ENCODE results near the gene MRNIP. TPM values are rescaled to one million over a fixed set of nuclear protein-coding genes. Genes with fewer than 3 reads are reported as not detected.

MRNIP gene
- total and polyA plus RNA-seq, 4 donors, result 22.9 to 103 (median 35.4) TPM

DNA sequence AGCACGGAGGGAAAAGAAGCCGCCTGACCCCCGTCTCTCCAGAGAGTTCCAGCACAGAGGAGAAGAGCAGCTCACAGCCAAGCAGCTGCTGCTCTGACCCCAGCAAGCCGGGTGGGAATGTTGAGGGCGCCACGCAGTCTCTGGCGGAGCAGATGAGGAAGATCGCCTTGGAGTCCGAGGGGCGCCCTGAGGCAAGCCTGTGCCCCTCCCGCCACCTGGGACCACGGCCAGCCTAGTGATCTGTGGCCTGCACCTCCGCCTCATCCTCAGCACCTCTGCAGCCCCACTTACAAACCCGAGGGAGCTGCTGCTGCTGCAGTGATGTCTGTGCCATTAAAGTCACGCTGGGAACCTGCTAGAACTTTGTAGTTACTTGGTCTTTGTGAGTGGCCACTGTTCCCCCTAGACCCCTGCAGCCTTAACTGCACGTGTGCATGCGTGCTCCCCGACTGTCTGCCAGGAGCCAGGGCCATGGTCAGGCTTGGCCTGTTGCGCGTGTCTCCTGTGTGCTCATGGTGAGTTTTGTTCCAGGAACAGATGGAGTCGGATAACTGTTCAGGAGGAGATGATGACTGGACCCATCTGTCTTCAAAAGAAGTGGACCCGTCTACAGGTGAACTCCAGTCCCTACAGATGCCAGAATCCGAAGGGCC, 25.4 kb downstream of the MRNIP start:
- Histone ChIP-seq H3K4me1 (ENCODE audit: control insufficient read depth in 1 of 2, insufficient read depth in 2 of 2, low read length in 2 of 2) (no peaks in the 10 kb centered on the region), H3K36me3 (ENCODE audit: control insufficient read depth in 1 of 2, insufficient read depth in 2 of 2, low read length in 1 of 2) (peaks cover 4 to 25% of the 10 kb centered on the region in 2 donors), H3K27ac (ENCODE audit: low read depth in 1 of 2, low read length in 2 of 2) (no peak overlapping the region), H3K9me3 (ENCODE audit: control insufficient read depth, low read length) (no peaks in the 10 kb centered on the region), H3K4me3 (ENCODE audit: low read length in 2 of 2) (no peak overlapping the region), H3K27me3 (ENCODE audit: control insufficient read depth in 1 of 2, insufficient read depth in 2 of 2, low read length in 1 of 2) (no peaks in the 10 kb centered on the region)
- intact Hi-C loops (cut with DNase I), result no loop called here
- no peak for ATAC-seq (ENCODE audit: low FRiP score)
- WGBS, 2 donors, result 88% methylated on average over 23 of the region's 23 CpGs
- no peak for DNase-seq

- intact Hi-C loops (cut with DNase I), result no loop called here
- Histone ChIP-seq H3K36me3 (ENCODE audit: control insufficient read depth in 1 of 2, insufficient read depth in 2 of 2, low read length in 1 of 2) (peaks cover 4 to 24% of the 10 kb centered on the region in 2 donors), H3K9me3 (ENCODE audit: control insufficient read depth, low read length) (no peaks in the 10 kb centered on the region), H3K27me3 (ENCODE audit: control insufficient read depth in 1 of 2, insufficient read depth in 2 of 2, low read length in 1 of 2) (no peaks in the 10 kb centered on the region), H3K27ac (ENCODE audit: low read depth in 1 of 2, low read length in 2 of 2) (no peak overlapping the region), H3K4me3 (ENCODE audit: low read length in 2 of 2) (no peak overlapping the region), H3K4me1 (ENCODE audit: control insufficient read depth in 1 of 2, insufficient read depth in 2 of 2, low read length in 2 of 2) (no peaks in the 10 kb centered on the region)
- DNase-seq, result no peak
- WGBS, 2 donors, result 90 to 92% methylated on average over 20 of the region's 20 CpGs
- ATAC-seq (ENCODE audit: low FRiP score), result peak; percentile 13
Observed at GRCh38 chr5:179832039-179832745, 26.4 kb downstream of the MRNIP start.

DNA sequence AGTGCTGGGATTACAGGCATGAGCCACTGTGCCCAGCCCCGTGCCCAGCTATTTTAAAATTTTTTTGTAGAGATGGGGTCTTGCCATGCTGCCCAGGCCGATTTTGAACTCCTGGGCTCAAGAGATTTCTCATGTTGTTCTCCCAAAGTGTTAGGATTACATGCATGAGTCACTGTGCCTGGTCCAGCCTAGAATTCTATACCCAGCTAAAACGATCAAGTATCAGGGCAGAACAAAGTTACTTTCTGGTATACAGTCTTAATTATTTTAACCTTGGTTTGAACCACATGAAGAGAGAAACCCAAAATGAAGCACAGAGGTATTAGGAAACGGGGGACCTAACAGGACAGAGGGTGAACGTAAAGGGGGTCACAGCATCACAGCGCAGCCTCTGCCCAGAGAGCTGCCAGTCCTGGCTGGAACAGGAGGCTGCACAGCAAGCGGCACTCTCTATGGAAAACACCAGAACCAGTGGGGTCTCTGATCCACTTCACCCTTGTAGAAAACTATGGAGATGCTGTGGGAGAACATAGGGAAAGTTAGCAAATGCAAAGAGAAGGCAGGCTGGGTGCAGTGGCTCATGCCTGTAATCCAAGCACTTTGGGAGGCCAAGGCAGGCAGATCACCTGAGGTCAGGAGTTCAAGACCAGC, 27.7 kb downstream of the MRNIP start:
- no peak for ATAC-seq (ENCODE audit: low FRiP score)
- Histone ChIP-seq H3K9me3 (ENCODE audit: control insufficient read depth, low read length) (no peaks in the 10 kb centered on the region), H3K27ac (ENCODE audit: low read depth in 1 of 2, low read length in 2 of 2) (no peak overlapping the region), H3K27me3 (ENCODE audit: control insufficient read depth in 1 of 2, insufficient read depth in 2 of 2, low read length in 1 of 2) (no peaks in the 10 kb centered on the region), H3K4me3 (ENCODE audit: low read length in 2 of 2) (no peak overlapping the region), H3K36me3 (ENCODE audit: control insufficient read depth in 1 of 2, insufficient read depth in 2 of 2, low read length in 1 of 2) (peaks cover 7 to 18% of the 10 kb centered on the region in 2 donors), H3K4me1 (ENCODE audit: control insufficient read depth in 1 of 2, insufficient read depth in 2 of 2, low read length in 2 of 2) (no peaks in the 10 kb centered on the region)
- no peak for DNase-seq
- intact Hi-C loops (cut with DNase I), result no loop called here
- WGBS, 2 donors, result 95% methylated on average over 7 of the region's 7 CpGs

GRCh38 chr5:179829732-179830435, 28.7 kb downstream of the MRNIP start:
- Histone ChIP-seq H3K36me3 (ENCODE audit: control insufficient read depth in 1 of 2, insufficient read depth in 2 of 2, low read length in 1 of 2) (peaks cover 7 to 21% of the 10 kb centered on the region in 2 donors), H3K27me3 (ENCODE audit: control insufficient read depth in 1 of 2, insufficient read depth in 2 of 2, low read length in 1 of 2) (no peaks in the 10 kb centered on the region), H3K9me3 (ENCODE audit: control insufficient read depth, low read length) (no peaks in the 10 kb centered on the region), H3K4me1 (ENCODE audit: control insufficient read depth in 1 of 2, insufficient read depth in 2 of 2, low read length in 2 of 2) (no peaks in the 10 kb centered on the region), H3K27ac (ENCODE audit: low read depth in 1 of 2, low read length in 2 of 2) (no peak overlapping the region), H3K4me3 (ENCODE audit: low read length in 2 of 2) (no peak overlapping the region)
- DNase-seq (no peak), ATAC-seq (ENCODE audit: low FRiP score) (no peak)
- intact Hi-C loops (cut with DNase I), result no loop called here
- 84% methylated on average over 7 of the region's 7 CpGs for WGBS, 2 donors

DNA sequence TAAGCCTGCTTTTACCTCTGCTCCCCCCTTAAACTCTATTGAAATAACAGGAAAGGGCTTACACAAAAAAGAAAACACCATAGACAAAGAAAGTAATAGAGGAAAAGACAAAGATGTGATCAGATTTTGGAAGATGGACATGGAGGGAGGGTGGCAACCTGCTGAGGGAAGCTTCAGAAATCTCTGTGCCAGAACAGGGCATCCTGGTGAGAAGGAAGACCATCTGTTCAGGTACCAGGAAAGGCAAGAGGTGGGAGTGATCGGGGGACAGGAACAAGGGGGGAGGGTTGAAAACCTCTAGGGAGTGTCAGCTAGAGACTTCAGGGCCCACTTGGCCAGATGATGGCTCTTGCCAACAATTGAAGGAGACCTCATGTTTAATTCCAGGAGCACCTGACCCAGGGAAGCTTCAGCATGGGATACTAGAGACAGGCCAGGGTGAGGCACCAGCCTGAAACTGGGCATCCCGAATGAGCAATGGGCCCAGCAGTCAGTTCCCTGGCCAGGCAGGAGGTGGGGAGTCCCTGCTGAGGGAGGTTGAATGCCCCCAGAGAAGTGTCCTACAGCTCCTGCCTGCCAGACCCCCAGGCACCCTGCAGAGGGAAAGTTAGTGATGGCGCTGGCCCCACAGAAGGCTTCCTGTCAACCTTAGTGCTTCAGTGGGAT, 29.7 kb downstream of the MRNIP start:
- Histone ChIP-seq H3K9me3 (ENCODE audit: control insufficient read depth, low read length) (no peaks in the 10 kb centered on the region), H3K27ac (ENCODE audit: low read depth in 1 of 2, low read length in 2 of 2) (no peak overlapping the region), H3K27me3 (ENCODE audit: control insufficient read depth in 1 of 2, insufficient read depth in 2 of 2, low read length in 1 of 2) (no peaks in the 10 kb centered on the region), H3K4me1 (ENCODE audit: control insufficient read depth in 1 of 2, insufficient read depth in 2 of 2, low read length in 2 of 2) (no peaks in the 10 kb centered on the region), H3K4me3 (ENCODE audit: low read length in 2 of 2) (no peak overlapping the region), H3K36me3 (ENCODE audit: control insufficient read depth in 1 of 2, insufficient read depth in 2 of 2, low read length in 1 of 2) (peaks cover 7 to 21% of the 10 kb centered on the region in 2 donors)
- DNase-seq (no peak), ATAC-seq (ENCODE audit: low FRiP score) (no peak)
- 91 to 92% methylated on average over 3 of the region's 3 CpGs for WGBS, 2 donors
- intact Hi-C loops (cut with DNase I), result no loop called here

- DNase-seq (peak in 1 of 2 donors; percentile 77), ATAC-seq (ENCODE audit: low FRiP score) (no peak)
- peaks cover 3 to 19% of the 10 kb centered on the region in 2 donors for H3K36me3 ChIP-seq (ENCODE audit: control insufficient read depth in 1 of 2, insufficient read depth in 2 of 2, low read length in 1 of 2)
- no peak overlapping the region for H3K27ac ChIP-seq (ENCODE audit: low read depth in 1 of 2, low read length in 2 of 2)
- intact Hi-C loops (cut with DNase I), result no loop called here
- no peaks in the 10 kb centered on the region for H3K9me3 ChIP-seq (ENCODE audit: control insufficient read depth, low read length)
- no peaks in the 10 kb centered on the region for H3K4me1 ChIP-seq (ENCODE audit: control insufficient read depth in 1 of 2, insufficient read depth in 2 of 2, low read length in 2 of 2)
- 57 to 61% methylated on average over 9 of the region's 9 CpGs for WGBS, 2 donors
- no peak overlapping the region for H3K4me3 ChIP-seq (ENCODE audit: low read length in 2 of 2)
- H3K27me3 ChIP-seq (ENCODE audit: control insufficient read depth in 1 of 2, insufficient read depth in 2 of 2, low read length in 1 of 2), result no peaks in the 10 kb centered on the region
Observed at GRCh38 chr5:179827680-179828079, 30.9 kb downstream of the MRNIP start.

- no peak overlapping the region for H3K4me3 ChIP-seq (ENCODE audit: low read length in 2 of 2)
- H3K27me3 ChIP-seq (ENCODE audit: control insufficient read depth in 1 of 2, insufficient read depth in 2 of 2, low read length in 1 of 2), result peaks cover 0 to 1% of the 10 kb centered on the region in 2 donors
- WGBS, 2 donors, result 75 to 79% methylated on average over 13 of the region's 13 CpGs
- H3K9me3 ChIP-seq (ENCODE audit: control insufficient read depth, low read length), result no peaks in the 10 kb centered on the region
- intact Hi-C loops (cut with DNase I), result no loop called here
- H3K27ac ChIP-seq (ENCODE audit: low read depth in 1 of 2, low read length in 2 of 2), result no peak overlapping the region
- H3K36me3 ChIP-seq (ENCODE audit: control insufficient read depth in 1 of 2, insufficient read depth in 2 of 2, low read length in 1 of 2), result peaks cover 3 to 16% of the 10 kb centered on the region in 2 donors
- ATAC-seq (ENCODE audit: low FRiP score) (no peak), DNase-seq (no peak)
- H3K4me1 ChIP-seq (ENCODE audit: control insufficient read depth in 1 of 2, insufficient read depth in 2 of 2, low read length in 2 of 2), result no peaks in the 10 kb centered on the region
Observed at GRCh38 chr5:179825655-179826182, 32.9 kb downstream of the MRNIP start.

GRCh38 chr5:179824745-179825112, 33.9 kb downstream of the MRNIP start:
- H3K27ac ChIP-seq (ENCODE audit: low read depth in 1 of 2, low read length in 2 of 2), result no peak overlapping the region
- H3K36me3 ChIP-seq (ENCODE audit: control insufficient read depth in 1 of 2, insufficient read depth in 2 of 2, low read length in 1 of 2), result peaks cover 3 to 14% of the 10 kb centered on the region in 2 donors
- WGBS, 2 donors, result 87 to 89% methylated on average over 3 of the region's 3 CpGs
- no peaks in the 10 kb centered on the region for H3K4me1 ChIP-seq (ENCODE audit: control insufficient read depth in 1 of 2, insufficient read depth in 2 of 2, low read length in 2 of 2)
- peaks cover 0 to 1% of the 10 kb centered on the region in 2 donors for H3K27me3 ChIP-seq (ENCODE audit: control insufficient read depth in 1 of 2, insufficient read depth in 2 of 2, low read length in 1 of 2)
- intact Hi-C loops (cut with DNase I), result loop anchor here (5.0 kb wide), 1 partner anchor 33 kb away; the partner anchor contains the start of gene MRNIP (in 2 of the 2)
- DNase-seq, result no peak
- H3K9me3 ChIP-seq (ENCODE audit: control insufficient read depth, low read length), result no peaks in the 10 kb centered on the region
- H3K4me3 ChIP-seq (ENCODE audit: low read length in 2 of 2), result no peak overlapping the region
- no peak for ATAC-seq (ENCODE audit: low FRiP score)
